GM12878 (cell line): ENCODE data around the gene SNX17. TPM values are rescaled to one million over a fixed set of nuclear protein-coding genes. Genes with fewer than 3 reads are reported as not detected.

Source experiments
- ATAC-seq: fragments of 200-7000 bp; cut with Tn5 transposase; 3 replicates; pipeline ENCODE4 v1.9.1; 2020; ENCODE audit warnings: mild to moderate bottlenecking, moderate library complexity
- BruUV-seq: library from RNA; stranded (reverse); fragments of 400-500 nt; replicated peaks from 2 replicates; lab custom pipeline; 2021; lab: Mats Ljungman, UMichigan
- CTCF ChIA-PET: fragments of 300-600 bp; sonication (Branson Sonifier 250); formaldehyde crosslinking; extraction: SDS; loops from one replicate; lab custom pipeline; 2021; ENCODE audit warnings: inconsistent platforms; lab: Yijun Ruan, JAX
- POLR2A ChIA-PET: fragments of 350-600 bp; formaldehyde crosslinking; extraction: SDS; loops from one replicate; lab custom pipeline; 2021; ENCODE audit warnings: inconsistent platforms; lab: Charles Lee
- RAD21 ChIA-PET: fragments of 300-600 bp; sonication (Branson Sonifier 250); formaldehyde crosslinking; loops from one replicate; lab custom pipeline; 2023; ENCODE audit warnings: antibody characterized with exemption; ENCODE audit not compliant: unreplicated experiment; lab: Charles Lee
- SMC1A ChIA-PET: fragments of 300-600 bp; sonication (Branson Sonifier 250); formaldehyde crosslinking; loops from one replicate; lab custom pipeline; 2023; ENCODE audit not compliant: unreplicated experiment, uncharacterized antibody; lab: Charles Lee
- DNase-seq: peaks from one replicate; pipeline ENCODE4 v3.0.0-alpha.2; 2011; ENCODE audit warnings: low read depth, low spot score
- FAIRE-seq: peaks from 3 replicates; lab custom pipeline; 2011; peaks lifted over from hg19 to GRCh38; lab: Jason Lieb, UNC
- H2AFZ ChIP-seq: 2 replicates; pipeline ENCODE4 v1.6.0; 2011; ENCODE audit warnings: low read depth, low read length, control low read depth; ENCODE audit not compliant: control insufficient read depth
- H3K27ac ChIP-seq: 2 replicates; pipeline ENCODE4 v1.5.1; 2011; ENCODE audit warnings: control low read depth; ENCODE audit not compliant: control insufficient read depth, insufficient read depth
- H3K27me3 ChIP-seq, 2 experiments: replicated peaks in 1 of 2; 2 replicates each; pipeline versions ENCODE4 v1.6.0 to v1.6.1; 2011; ENCODE audit warnings: low read length in 1 of 2; ENCODE audit not compliant: control insufficient read depth in 2 of 2, insufficient read depth in 2 of 2
- H3K36me3 ChIP-seq, 2 experiments: 2 replicates each; pipeline ENCODE4 v1.5.1; 2011; ENCODE audit warnings: low read length in 1 of 2; ENCODE audit not compliant: control insufficient read depth in 2 of 2, insufficient read depth in 2 of 2
- H3K4me1 ChIP-seq: 2 replicates; pipeline ENCODE4 v1.6.1; 2011; ENCODE audit warnings: mild to moderate bottlenecking, low read length, moderate library complexity, mixed read lengths; ENCODE audit not compliant: control insufficient read depth, insufficient read depth
- H3K4me2 ChIP-seq: 2 replicates; pipeline ENCODE4 v1.6.0; 2011; ENCODE audit warnings: control low read depth; ENCODE audit not compliant: control insufficient read depth, insufficient read depth
- H3K4me3 ChIP-seq: fragments of 200-600 bp; sonication (generic); 2 replicates; pipeline ENCODE4 v1.5.1; 2016
- H3K79me2 ChIP-seq: 2 replicates; pipeline ENCODE4 v1.6.0; 2011; ENCODE audit warnings: low read length; ENCODE audit not compliant: control insufficient read depth, insufficient read depth
- H3K9ac ChIP-seq: 2 replicates; pipeline ENCODE4 v1.8.0; 2011; ENCODE audit warnings: low read length, control low read depth, mixed read lengths; ENCODE audit not compliant: control insufficient read depth, insufficient read depth
- H3K9me3 ChIP-seq: replicated peaks from 3 replicates; pipeline ENCODE4 v1.5.1; 2011; ENCODE audit warnings: mild to moderate bottlenecking, low read length; ENCODE audit not compliant: control insufficient read depth, insufficient read depth
- H4K20me1 ChIP-seq: 2 replicates; pipeline ENCODE4 v1.6.0; 2011; ENCODE audit not compliant: control insufficient read depth, insufficient read depth
- BCL3 ChIP-seq: IDR thresholded peaks from 2 replicates; pipeline ENCODE4 v1.6.1; 2011; ENCODE audit warnings: borderline replicate concordance, low read depth, mild to moderate bottlenecking, moderate library complexity, low read length; ENCODE audit not compliant: insufficient read depth, poor library complexity, severe bottlenecking
- CHD4 ChIP-seq: fragments of 200-600 bp; sonication (generic); IDR thresholded peaks from 2 replicates; pipeline ENCODE4 v1.6.1; 2016; ENCODE audit warnings: mild to moderate bottlenecking
- DPF2 ChIP-seq: fragments of 450-650 bp; IDR thresholded peaks from 2 replicates; pipeline ENCODE4 v1.6.1; 2017; ENCODE audit warnings: mild to moderate bottlenecking
- GABPA ChIP-seq: IDR thresholded peaks from 2 replicates; pipeline ENCODE4 v1.6.1; 2014; ENCODE audit warnings: antibody characterized with exemption, low read depth, mild to moderate bottlenecking, inconsistent platforms
- JUNB ChIP-seq: IDR thresholded peaks from 2 replicates; pipeline ENCODE4 v1.6.1; 2016; ENCODE audit warnings: antibody characterized with exemption, mild to moderate bottlenecking
- LARP7 ChIP-seq: fragments of 450-650 bp; IDR thresholded peaks from 2 replicates; pipeline ENCODE4 v1.6.1; 2017; ENCODE audit warnings: mild to moderate bottlenecking
- SMC3 ChIP-seq: IDR thresholded peaks from 2 replicates; pipeline ENCODE4 v1.6.1; 2011; ENCODE audit warnings: low read length, improper control_type of control experiment, borderline replicate concordance
- TCF3 ChIP-seq: IDR thresholded peaks from 2 replicates; pipeline ENCODE4 v1.6.1; 2012; ENCODE audit warnings: low read depth, mild to moderate bottlenecking, low read length, borderline replicate concordance; ENCODE audit not compliant: insufficient read depth
- USF1 ChIP-seq: IDR thresholded peaks from 2 replicates; pipeline ENCODE4 v1.6.1; 2011; ENCODE audit warnings: borderline replicate concordance, low read depth, mild to moderate bottlenecking, moderate library complexity, mixed read lengths, low read length; ENCODE audit not compliant: insufficient read depth; ENCODE audit errors: extremely low read length
- ZBTB33 ChIP-seq: fragments of 450-650 bp; IDR thresholded peaks from 2 replicates; pipeline ENCODE4 v1.6.1; 2017; ENCODE audit warnings: mild to moderate bottlenecking
- ZNF622 ChIP-seq: fragments of 450-650 bp; IDR thresholded peaks from 2 replicates; pipeline ENCODE4 v1.6.1; 2017; ENCODE audit warnings: mild to moderate bottlenecking, inconsistent platforms
- WGBS: methylation state at CpG from one replicate; pipeline ENCODE4 v1.1.6; 2016; ENCODE audit warnings: low lambda C conversion rate; ENCODE audit not compliant: insufficient replicate concordance, insufficient coverage; ENCODE audit errors: missing lambda C conversion rate; 5-methylcytosine and 5-hydroxymethylcytosine counted together
- in situ Hi-C: fragments of 300-500 bp; cut with MboI; formaldehyde crosslinking; loops from 9 replicates; pipeline ENCODE4 v1.14.3; 2018; ENCODE audit warnings: mixed read lengths
- intact Hi-C: fragments of 100-400 bp; cut with micrococcal nuclease; formaldehyde crosslinking; loops from one replicate; pipeline ENCODE4 v1.14.2; 2022; ENCODE audit not compliant: unreplicated experiment
- polyA plus RNA-seq, 11 experiments: library from polyadenylated mRNA; depleted of rRNA in 4 of 11; unstranded in 6 of 11; stranded (reverse) in 5 of 11; fragments of >200 nt; fragmentation: Nextera tagmentation in 4 of 11; fragmentation: Illumina TruSeq in 1 of 11; extraction: Ambion mirVana in 4 of 11; extraction: Trizol in 1 of 11; gene quantifications; 1 replicate in 1 of 11; 2 replicates in 10 of 11; pipeline versions ENCODE4 v1.2.1 to v1.2.3, GENCODE V29; 2011 to 2016; ENCODE audit warnings: inconsistent platforms in 2 of 11, missing spikeins in 2 of 11, low read depth in 1 of 11
- total RNA-seq, 4 experiments: library from RNA; depleted of rRNA in 3 of 4; stranded (reverse); fragments of >200 nt in 3 of 4; fragmentation: Illumina TruSeq in 1 of 4; extraction: Trizol in 1 of 4; gene quantifications; 2 replicates each; pipeline versions ENCODE4 v1.2.1 to v1.2.3, GENCODE V29; 2013 to 2021
- TF ChIP-seq, protein P1 (sequence below): fragments of 450-650 bp; IDR thresholded peaks from 2 replicates; pipeline ENCODE4 v1.6.1; 2017; ENCODE audit warnings: low read depth, mild to moderate bottlenecking, moderate library complexity

SNX17 gene
- total and polyA plus RNA-seq, 10 of the 15 experiments (the other 5 are each of a cell fraction or from before 2014, with no cell fraction given), result 6.5 to 116 (median 84.4) TPM

- no peaks in the 10 kb centered on the region for H3K79me2 ChIP-seq
- H3K27ac ChIP-seq, result no peak overlapping the region
- DNase-seq, result no peak
- no peaks in the 10 kb centered on the region for H3K4me1 ChIP-seq
- in situ Hi-C loops, result no loop called here
- ATAC-seq, result no peak
- CTCF ChIA-PET, result no interaction called here
- H4K20me1 ChIP-seq, result no peaks in the 10 kb centered on the region
- H3K4me3 ChIP-seq, result no peak overlapping the region
- H2AFZ ChIP-seq, result no peak overlapping the region
- H3K9me3 ChIP-seq, result no peaks in the 10 kb centered on the region
- H3K9ac ChIP-seq, result no peak overlapping the region
- WGBS, result 94% methylated on average over 3 of the region's 3 CpGs
- H3K4me2 ChIP-seq, result no peak overlapping the region
- TF ChIP-seq JUNB (no peak), CHD4 (no peak), TCF3 (no peak), ZBTB33 (no peak), BCL3 (no peak), GABPA (no peak), ZNF622 (no peak), USF1 (no peak), DPF2 (no peak), SMC3 (no peak), LARP7 (no peak)
- TF ChIP-seq, protein P1, sequence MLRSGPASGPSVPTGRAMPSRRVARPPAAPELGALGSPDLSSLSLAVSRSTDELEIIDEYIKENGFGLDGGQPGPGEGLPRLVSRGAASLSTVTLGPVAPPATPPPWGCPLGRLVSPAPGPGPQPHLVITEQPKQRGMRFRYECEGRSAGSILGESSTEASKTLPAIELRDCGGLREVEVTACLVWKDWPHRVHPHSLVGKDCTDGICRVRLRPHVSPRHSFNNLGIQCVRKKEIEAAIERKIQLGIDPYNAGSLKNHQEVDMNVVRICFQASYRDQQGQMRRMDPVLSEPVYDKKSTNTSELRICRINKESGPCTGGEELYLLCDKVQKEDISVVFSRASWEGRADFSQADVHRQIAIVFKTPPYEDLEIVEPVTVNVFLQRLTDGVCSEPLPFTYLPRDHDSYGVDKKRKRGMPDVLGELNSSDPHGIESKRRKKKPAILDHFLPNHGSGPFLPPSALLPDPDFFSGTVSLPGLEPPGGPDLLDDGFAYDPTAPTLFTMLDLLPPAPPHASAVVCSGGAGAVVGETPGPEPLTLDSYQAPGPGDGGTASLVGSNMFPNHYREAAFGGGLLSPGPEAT, result no peak
- no peaks in the 10 kb centered on the region for H3K27me3 ChIP-seq
- RAD21 ChIA-PET, result no interaction called here
- SMC1A ChIA-PET, result no interaction called here
- BruUV-seq, result no TSS peak
- intact Hi-C loops, result no loop called here
- no peak for FAIRE-seq
- POLR2A ChIA-PET, result no interaction called here
- peaks cover 20 to 23% of the 10 kb centered on the region in 2 experiments for H3K36me3 ChIP-seq
Observed at GRCh38 chr2:27335311-27335710, 35.1 kb upstream of the SNX17 start.
